ENCODE data around the gene CSRP2.

CSRP2 gene

GRCh38 chr12:76908303-76909017 lies 29.6 kb upstream of the CSRP2 start:
- no peak for TF ChIP-seq CTCF (IDR thresholded peaks at IDR 0.05; ENCODE audit: low read depth, low read length, missing control alignments)
- no peak overlapping the region for H3K4me3 ChIP-seq (ENCODE audit: low read depth, low read length)
- no peak for DNase-seq (ENCODE audit: low read depth)

- no peak for TF ChIP-seq CTCF (IDR thresholded peaks at IDR 0.05; ENCODE audit: low read depth, low read length, missing control alignments)
- no peak overlapping the region for H3K4me3 ChIP-seq (ENCODE audit: low read depth, low read length)
- DNase-seq (ENCODE audit: low read depth), result no peak
These were observed 23.0 kb upstream of the CSRP2 start for GRCh38 chr12:76901628-76902380.

- no peak overlapping the region for H3K4me3 ChIP-seq (ENCODE audit: low read depth, low read length)
- TF ChIP-seq CTCF (IDR thresholded peaks at IDR 0.05; ENCODE audit: low read depth, low read length, missing control alignments), result no peak
- no peak for DNase-seq (ENCODE audit: low read depth)
These were observed 20.7 kb upstream of the CSRP2 start for GRCh38 chr12:76899522-76899921.

- H3K4me3 ChIP-seq (ENCODE audit: low read depth, low read length), result no peak overlapping the region
- no peak for TF ChIP-seq CTCF (IDR thresholded peaks at IDR 0.05; ENCODE audit: low read depth, low read length, missing control alignments)
- DNase-seq (ENCODE audit: low read depth), result no peak
These were observed 19.6 kb upstream of the CSRP2 start for GRCh38 chr12:76898442-76898841.

GRCh38 chr12:76896274-76896673 lies 17.5 kb upstream of the CSRP2 start:
- no peak for TF ChIP-seq CTCF (IDR thresholded peaks at IDR 0.05; ENCODE audit: low read depth, low read length, missing control alignments)
- H3K4me3 ChIP-seq (ENCODE audit: low read depth, low read length), result no peak overlapping the region
- no peak for DNase-seq (ENCODE audit: low read depth)

GRCh38 chr12:76895796-76896195 lies 17.0 kb upstream of the CSRP2 start:
- no peak for DNase-seq (ENCODE audit: low read depth)
- no peak for TF ChIP-seq CTCF (IDR thresholded peaks at IDR 0.05; ENCODE audit: low read depth, low read length, missing control alignments)
- H3K4me3 ChIP-seq (ENCODE audit: low read depth, low read length), result no peak overlapping the region

All from GM12864 (cell line).